ENCODE results near the gene TRPM3.
A peak's percentile ranks its signal among the peaks of the same experiment; 100 is the strongest.

The TRPM3 gene

DNA sequence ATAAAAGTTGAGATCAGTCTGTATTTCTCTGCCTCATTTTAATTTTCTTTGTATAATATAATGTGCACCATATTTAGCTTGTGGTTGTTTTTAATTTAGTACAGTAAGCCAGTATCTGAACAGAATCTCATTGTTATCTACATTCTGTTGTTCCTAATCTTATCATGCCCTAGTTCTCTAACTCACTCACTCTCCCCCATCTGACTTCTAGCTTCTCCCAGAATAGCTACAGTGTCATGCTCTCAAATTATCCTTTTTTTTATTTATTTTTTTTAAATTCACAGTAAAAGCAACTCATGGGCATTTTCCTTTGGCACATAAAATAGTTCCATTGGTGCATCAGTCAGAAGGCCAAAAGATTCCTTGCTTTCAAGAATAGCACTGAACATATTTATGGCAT lies 156.6 kb downstream of the TRPM3 start:
- Mint-ChIP-seq H3K27me3 (ENCODE audit: low read depth, poor library complexity) (no peaks in the 10 kb centered on the region), H3K4me3 (no peak overlapping the region), H3K9me3 (no peaks in the 10 kb centered on the region), H3K27ac (no peak overlapping the region), H3K4me1 (peaks cover under 1% of the 10 kb centered on the region), H3K36me3 (ENCODE audit: low read depth) (no peaks in the 10 kb centered on the region)
- TF ChIP-seq, protein P1, sequence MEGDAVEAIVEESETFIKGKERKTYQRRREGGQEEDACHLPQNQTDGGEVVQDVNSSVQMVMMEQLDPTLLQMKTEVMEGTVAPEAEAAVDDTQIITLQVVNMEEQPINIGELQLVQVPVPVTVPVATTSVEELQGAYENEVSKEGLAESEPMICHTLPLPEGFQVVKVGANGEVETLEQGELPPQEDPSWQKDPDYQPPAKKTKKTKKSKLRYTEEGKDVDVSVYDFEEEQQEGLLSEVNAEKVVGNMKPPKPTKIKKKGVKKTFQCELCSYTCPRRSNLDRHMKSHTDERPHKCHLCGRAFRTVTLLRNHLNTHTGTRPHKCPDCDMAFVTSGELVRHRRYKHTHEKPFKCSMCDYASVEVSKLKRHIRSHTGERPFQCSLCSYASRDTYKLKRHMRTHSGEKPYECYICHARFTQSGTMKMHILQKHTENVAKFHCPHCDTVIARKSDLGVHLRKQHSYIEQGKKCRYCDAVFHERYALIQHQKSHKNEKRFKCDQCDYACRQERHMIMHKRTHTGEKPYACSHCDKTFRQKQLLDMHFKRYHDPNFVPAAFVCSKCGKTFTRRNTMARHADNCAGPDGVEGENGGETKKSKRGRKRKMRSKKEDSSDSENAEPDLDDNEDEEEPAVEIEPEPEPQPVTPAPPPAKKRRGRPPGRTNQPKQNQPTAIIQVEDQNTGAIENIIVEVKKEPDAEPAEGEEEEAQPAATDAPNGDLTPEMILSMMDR (IDR thresholded peaks at IDR 0.05), result no peak
- no peak for DNase-seq

DNA sequence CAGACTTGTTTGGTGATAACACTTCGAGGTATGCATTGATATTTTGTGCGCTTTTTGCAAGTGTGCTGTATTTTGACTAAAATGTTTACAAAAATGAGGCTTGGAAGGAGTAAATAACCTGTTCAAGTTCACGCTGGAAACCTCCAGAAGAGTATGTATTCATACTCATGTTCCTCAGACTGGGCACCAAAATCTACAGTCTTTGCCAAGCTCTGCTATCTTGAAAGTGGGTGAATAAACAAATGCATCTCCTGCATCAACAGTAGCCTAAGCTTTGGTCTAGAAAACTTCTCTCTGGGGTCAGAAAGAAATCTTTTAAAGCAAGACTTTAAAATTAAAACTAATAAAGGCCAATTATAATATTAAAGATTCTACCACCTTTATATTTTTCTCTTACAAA lies 157.9 kb downstream of the TRPM3 start:
- TF ChIP-seq, protein P1 (IDR thresholded peaks at IDR 0.05), result no peak
- Mint-ChIP-seq H3K4me1 (peaks cover 5% of the 10 kb centered on the region), H3K4me3 (no peak overlapping the region), H3K27me3 (ENCODE audit: low read depth, poor library complexity) (no peaks in the 10 kb centered on the region), H3K36me3 (ENCODE audit: low read depth) (no peaks in the 10 kb centered on the region), H3K27ac (no peak overlapping the region), H3K9me3 (no peaks in the 10 kb centered on the region)
- no peak for DNase-seq

DNA sequence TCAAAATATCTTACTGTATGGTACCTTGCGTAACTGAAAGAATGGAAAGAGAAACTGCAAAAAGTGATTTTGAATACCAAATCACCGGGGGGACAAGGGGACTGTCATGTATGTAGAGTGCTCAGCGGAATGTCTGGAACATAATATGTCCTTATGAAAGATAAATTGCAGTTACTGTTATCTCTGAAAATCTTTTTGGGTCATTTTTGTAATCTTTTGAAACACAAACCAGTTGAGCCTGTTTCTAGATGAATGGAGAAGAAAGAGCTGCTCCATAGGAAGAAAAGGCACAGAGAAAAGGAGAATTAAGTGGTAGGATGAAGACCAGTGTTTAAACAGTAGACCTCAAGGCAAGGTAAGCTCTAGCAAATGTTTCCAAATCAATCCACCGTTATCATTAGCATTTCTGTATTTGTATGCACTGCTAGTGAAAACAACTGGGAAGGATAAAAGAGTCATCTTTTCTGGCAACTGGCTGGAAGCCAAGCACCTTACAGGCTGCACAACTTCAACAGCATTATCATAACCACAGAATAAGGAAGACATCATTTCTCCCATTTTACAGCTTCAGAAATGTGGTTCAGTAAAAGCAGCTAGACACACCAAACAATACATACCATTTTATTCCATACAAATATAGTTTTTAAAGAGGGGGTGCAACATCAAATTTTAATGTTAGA lies 158.5 kb downstream of the TRPM3 start:
- TF ChIP-seq, protein P1 (IDR thresholded peaks at IDR 0.05), result no peak
- H3K4me1 Mint-ChIP-seq, result peaks cover 5% of the 10 kb centered on the region
- no peak overlapping the region for H3K27ac Mint-ChIP-seq
- H3K27me3 Mint-ChIP-seq (ENCODE audit: low read depth, poor library complexity), result no peaks in the 10 kb centered on the region
- no peak for DNase-seq
- no peak overlapping the region for H3K4me3 Mint-ChIP-seq
- H3K9me3 Mint-ChIP-seq, result no peaks in the 10 kb centered on the region
- no peaks in the 10 kb centered on the region for H3K36me3 Mint-ChIP-seq (ENCODE audit: low read depth)

DNA sequence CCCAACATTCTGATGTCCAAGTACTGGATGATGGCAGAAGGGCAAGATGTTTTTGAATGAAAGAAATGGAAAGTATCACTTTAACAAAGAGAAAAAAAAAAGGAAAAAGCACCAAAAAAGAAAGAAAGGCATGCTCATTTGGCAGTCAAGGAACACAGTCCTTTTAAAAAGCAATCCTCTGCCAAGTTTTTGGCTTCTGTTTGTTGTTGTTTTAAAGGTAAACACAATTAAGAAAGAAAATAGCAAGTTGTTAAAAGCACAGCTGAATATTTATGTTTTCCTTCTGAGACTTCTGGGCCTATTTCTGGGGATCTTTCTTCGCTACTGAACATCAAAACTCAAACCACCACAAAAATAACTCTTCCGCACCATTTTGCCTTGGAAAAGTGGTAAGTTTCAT lies 162.1 kb downstream of the TRPM3 start:
- DNase-seq, result no peak
- no peaks in the 10 kb centered on the region for H3K9me3 Mint-ChIP-seq
- H3K4me3 Mint-ChIP-seq, result no peak overlapping the region
- peaks cover 4% of the 10 kb centered on the region for H3K27me3 Mint-ChIP-seq (ENCODE audit: low read depth, poor library complexity)
- no peaks in the 10 kb centered on the region for H3K36me3 Mint-ChIP-seq (ENCODE audit: low read depth)
- TF ChIP-seq, protein P1 (IDR thresholded peaks at IDR 0.05), result no peak
- peak overlapping the region; percentile 12 for H3K27ac Mint-ChIP-seq
- peaks cover 5% of the 10 kb centered on the region for H3K4me1 Mint-ChIP-seq

DNA sequence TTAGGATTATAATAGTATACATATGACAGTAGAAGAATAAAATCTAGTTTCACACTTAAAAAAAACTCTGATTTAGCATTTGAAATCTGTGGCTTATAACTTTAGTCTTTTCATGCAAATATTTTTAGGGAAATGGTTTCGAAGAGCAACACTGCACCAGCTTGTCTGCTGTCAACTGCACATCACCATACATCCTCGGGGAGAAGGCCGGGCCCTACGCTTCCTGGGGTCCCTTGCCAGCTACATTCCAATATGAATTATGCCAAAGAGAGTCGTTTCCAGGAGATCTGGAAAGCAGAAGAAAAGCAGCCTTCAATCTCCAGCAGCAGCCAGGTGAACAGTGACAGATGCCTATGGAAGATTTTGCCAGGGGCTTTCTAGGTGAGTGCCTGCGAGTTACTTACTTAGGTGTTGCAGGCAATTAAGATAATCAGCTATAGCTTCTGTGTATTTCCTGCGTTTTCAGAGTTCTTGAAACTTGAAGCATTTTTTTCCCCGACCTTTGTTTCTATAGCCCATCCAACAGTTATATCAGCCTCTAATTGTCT lies 166.8 kb downstream of the TRPM3 start:
- no peak overlapping the region for H3K4me3 Mint-ChIP-seq
- DNase-seq, result no peak
- H3K36me3 Mint-ChIP-seq (ENCODE audit: low read depth), result no peaks in the 10 kb centered on the region
- peaks cover 4% of the 10 kb centered on the region for H3K27me3 Mint-ChIP-seq (ENCODE audit: low read depth, poor library complexity)
- no peak overlapping the region for H3K27ac Mint-ChIP-seq
- peaks cover 3% of the 10 kb centered on the region for H3K4me1 Mint-ChIP-seq
- no peaks in the 10 kb centered on the region for H3K9me3 Mint-ChIP-seq
- TF ChIP-seq, protein P1 (IDR thresholded peaks at IDR 0.05), result no peak

DNA sequence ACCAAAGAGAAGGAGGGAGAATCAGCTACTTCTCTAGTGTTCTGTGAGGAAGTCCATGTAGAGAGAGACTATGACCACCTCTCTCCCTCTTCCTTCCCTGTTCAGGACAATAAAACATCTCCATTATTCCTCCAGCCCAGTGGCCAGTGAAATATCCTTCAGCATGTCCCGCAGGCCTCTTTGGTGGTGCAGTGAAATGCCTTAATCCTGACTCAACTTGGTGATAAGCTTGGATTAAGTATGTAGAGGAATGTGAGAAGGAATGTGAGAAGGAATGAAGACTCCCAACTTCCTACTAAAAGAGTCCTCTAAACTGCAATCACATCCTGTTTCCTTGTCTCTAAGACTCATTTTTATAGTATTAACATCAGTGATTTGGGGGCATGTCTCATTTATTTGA lies 167.3 kb downstream of the TRPM3 start:
- Mint-ChIP-seq H3K27me3 (ENCODE audit: low read depth, poor library complexity) (peaks cover 4% of the 10 kb centered on the region), H3K27ac (no peak overlapping the region), H3K4me3 (no peak overlapping the region), H3K4me1 (no peaks in the 10 kb centered on the region), H3K9me3 (no peaks in the 10 kb centered on the region), H3K36me3 (ENCODE audit: low read depth) (no peaks in the 10 kb centered on the region)
- DNase-seq, result no peak
- TF ChIP-seq, protein P1 (IDR thresholded peaks at IDR 0.05), result no peak

All from nephron progenitor cell (in vitro differentiated cells).